ENCODE measurements around the gene SRY.
A peak's percentile ranks its signal among the peaks of the same experiment; 100 is the strongest.
"Not testable (repeated sequence)": the region's sequence is repeated elsewhere in the genome, so short reads cannot be mapped to it uniquely, and the experiment has no call there.

SRY gene

GRCh38 chrY:2787600-2787999, at the start of gene SRY:
Gene SRY, minus strand, starts transcription at chrY:2787682. Its CDS starts 79 bp downstream, at chrY:2787603.
- no peak for DNase-seq (ENCODE audit: low spot score)

GRCh38 chrY:2837078-2837477, 49.6 kb upstream of the SRY start:
- no peak for DNase-seq (ENCODE audit: low spot score)

- no peak for DNase-seq (ENCODE audit: low spot score)
Observed at GRCh38 chrY:2835230-2835629, 47.7 kb upstream of the SRY start.

- no peak for DNase-seq (ENCODE audit: low spot score)
Observed at GRCh38 chrY:2828497-2828896, 41.0 kb upstream of the SRY start.

- no peak for DNase-seq (ENCODE audit: low spot score)
Observed at GRCh38 chrY:2824471-2824870, 37.0 kb upstream of the SRY start.

DNA sequence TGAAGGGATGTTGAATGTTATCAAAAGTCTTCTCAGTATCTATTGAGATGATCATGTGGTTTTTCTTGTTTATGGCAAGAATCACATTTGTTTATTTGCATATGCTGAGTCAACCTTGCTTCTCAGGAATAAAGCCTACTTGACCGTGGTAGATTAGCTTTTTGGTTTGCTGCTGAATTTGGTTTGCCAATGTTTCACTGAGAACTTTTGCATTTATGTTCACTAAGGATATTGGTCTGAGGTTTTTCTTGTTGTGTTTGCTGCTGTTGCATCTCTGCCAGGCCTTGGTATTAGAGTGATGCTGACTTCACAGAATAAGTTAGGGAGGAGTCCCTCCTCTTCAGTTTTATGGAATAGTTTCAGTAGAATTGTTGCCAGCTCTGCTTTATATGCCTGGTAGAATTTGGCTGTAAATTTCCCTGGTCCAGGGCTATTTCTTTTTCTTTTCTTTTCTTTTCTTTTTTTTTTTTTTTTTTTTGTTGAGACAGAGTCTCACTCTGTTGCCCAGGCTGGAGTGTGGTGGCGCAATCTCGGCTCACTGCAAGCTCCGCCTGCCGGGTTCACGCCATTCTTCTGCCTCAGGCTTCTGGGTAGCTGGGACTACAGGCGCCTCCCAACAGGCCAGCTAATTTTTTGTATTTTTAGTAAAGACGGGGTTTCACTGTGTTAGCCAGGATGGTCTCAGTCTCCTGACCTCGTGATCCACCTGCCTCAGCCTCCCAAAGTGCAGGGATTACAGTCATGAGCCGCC, 29.8 kb upstream of the SRY start:
- not testable (repeated sequence) for DNase-seq (ENCODE audit: low spot score)

DNA sequence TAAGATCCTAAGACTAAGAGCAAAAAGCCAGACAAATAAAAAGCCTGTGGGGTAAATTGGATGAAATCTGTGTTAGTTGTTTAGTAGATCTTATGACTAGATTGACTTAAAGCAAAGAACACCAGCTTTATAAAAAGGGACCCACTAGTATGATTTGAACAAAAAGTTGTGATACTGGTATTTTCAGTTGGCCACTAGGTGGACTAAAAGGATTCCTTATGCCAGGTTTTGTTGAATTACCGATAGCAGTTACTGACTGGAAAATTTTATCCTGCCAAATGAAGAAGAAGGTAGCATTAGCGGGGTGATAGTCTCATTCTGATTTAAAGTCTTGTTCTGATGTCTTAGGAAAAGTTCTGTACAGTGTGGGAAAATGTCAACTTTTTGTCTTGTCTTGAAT, 12.8 kb upstream of the SRY start:
- DNase-seq (ENCODE audit: low spot score) = peak; percentile 9

GRCh38 chrY:2797991-2798390, 10.5 kb upstream of the SRY start:
- no peak for DNase-seq (ENCODE audit: low spot score)

- no peak for DNase-seq (ENCODE audit: low spot score)
Observed at GRCh38 chrY:2796977-2797523, 9.6 kb upstream of the SRY start.

- no peak for DNase-seq (ENCODE audit: low spot score)
Observed at GRCh38 chrY:2789756-2790155, 2.3 kb upstream of the SRY start.

DNA sequence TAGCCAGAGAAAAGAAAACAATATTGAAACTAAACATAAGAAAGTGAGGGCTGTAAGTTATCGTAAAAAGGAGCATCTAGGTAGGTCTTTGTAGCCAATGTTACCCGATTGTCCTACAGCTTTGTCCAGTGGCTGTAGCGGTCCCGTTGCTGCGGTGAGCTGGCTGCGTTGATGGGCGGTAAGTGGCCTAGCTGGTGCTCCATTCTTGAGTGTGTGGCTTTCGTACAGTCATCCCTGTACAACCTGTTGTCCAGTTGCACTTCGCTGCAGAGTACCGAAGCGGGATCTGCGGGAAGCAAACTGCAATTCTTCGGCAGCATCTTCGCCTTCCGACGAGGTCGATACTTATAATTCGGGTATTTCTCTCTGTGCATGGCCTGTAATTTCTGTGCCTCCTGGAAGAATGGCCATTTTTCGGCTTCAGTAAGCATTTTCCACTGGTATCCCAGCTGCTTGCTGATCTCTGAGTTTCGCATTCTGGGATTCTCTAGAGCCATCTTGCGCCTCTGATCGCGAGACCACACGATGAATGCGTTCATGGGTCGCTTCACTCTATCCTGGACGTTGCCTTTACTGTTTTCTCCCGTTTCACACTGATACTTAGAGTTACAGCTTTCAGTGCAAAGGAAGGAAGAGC, 488 bp downstream of the SRY start:
- DNase-seq (ENCODE audit: low spot score) = no peak

All from AG20443 (cell line).